Left kidney (tissue), 2 donors: ENCODE measurements around the gene LCAT. TPM values are rescaled to one million over a fixed set of nuclear protein-coding genes. Genes with fewer than 3 reads are reported as not detected.

Experiments
- DNase-seq: peaks from one replicate; pipeline ENCODE4 v3.0.0-alpha.2; 2013
- polyA plus RNA-seq: library from polyadenylated mRNA; unstranded; fragments of 120-200 nt; gene quantifications from one replicate; pipeline ENCODE4 v1.2.1, GENCODE V29; 2013; ENCODE audit not compliant: insufficient read length

Gene LCAT
- polyA plus RNA-seq, 1 donor = 21.9 TPM

DNA sequence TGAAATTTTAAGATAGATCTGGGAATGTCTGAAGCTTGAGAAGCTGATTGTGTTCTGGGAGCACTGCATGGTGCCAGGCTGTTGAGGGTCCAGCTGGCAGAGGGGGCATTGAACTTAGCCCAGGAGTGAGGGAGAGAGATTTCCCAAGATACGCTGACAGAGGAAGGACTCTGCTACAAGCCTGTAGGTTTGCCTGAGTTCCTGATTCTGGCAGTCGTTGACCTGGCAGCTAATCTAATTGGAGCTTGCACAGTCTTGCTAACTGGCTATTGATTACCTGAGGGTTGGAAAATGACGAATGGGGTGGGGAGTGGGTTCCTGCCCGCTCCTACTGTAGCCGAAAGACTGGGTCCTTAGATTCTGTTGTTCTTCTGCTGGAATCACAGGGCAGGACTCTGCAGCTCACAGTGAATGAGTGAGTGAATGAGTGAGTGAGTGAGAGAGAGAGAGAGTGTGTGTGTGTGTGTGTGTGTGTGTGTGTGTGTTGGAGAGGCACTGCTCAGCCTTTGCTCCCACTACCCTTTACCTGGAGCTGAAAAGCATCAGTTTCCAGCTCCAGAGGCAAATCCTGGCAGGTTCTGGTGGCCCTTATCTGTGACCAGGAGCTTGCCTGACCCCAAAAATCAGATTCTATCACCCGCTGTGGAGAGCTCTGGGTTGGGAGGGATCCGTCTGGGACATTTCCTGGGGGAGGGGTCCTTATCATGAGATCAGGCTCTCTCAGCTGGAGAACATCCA lies 29.0 kb downstream of the LCAT start:
- DNase-seq = no peak

DNA sequence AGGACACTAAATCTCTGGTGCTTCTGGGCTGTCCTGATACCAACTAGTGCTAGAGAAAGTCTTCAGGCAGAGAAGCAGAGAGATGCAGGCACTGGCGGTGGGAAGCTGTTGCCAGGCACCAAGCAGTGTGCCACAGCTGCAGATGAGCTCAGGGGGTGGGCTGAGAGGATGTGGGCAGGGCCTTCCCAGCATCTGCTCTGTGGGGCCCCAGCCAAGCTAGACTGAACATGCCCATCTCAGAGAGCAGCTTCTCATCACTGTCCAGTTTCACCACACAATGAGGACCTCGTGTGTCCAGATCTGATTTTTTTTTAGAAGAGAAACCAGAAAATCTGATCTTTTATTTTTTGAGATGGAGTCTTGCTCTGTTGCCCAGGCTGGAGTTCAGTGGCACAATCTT lies 33.8 kb downstream of the LCAT start:
- DNase-seq = no peak

DNA sequence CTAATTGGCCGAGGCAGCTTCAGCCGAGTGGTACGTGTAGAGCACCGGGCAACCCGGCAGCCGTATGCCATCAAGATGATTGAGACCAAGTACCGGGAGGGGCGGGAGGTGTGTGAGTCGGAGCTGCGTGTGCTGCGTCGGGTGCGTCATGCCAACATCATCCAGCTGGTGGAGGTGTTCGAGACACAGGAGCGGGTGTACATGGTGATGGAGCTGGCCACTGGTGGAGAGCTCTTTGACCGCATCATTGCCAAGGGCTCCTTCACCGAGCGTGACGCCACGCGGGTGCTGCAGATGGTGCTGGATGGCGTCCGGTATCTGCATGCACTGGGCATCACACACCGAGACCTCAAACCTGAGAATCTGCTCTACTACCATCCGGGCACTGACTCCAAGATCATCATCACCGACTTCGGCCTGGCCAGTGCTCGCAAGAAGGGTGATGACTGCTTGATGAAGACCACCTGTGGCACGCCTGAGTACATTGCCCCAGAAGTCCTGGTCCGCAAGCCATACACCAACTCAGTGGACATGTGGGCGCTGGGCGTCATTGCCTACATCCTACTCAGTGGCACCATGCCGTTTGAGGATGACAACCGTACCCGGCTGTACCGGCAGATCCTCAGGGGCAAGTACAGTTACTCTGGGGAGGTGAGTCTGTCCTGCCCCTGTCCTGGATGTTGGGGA lies 34.7 kb downstream of the LCAT start:
- no peak for DNase-seq

DNA sequence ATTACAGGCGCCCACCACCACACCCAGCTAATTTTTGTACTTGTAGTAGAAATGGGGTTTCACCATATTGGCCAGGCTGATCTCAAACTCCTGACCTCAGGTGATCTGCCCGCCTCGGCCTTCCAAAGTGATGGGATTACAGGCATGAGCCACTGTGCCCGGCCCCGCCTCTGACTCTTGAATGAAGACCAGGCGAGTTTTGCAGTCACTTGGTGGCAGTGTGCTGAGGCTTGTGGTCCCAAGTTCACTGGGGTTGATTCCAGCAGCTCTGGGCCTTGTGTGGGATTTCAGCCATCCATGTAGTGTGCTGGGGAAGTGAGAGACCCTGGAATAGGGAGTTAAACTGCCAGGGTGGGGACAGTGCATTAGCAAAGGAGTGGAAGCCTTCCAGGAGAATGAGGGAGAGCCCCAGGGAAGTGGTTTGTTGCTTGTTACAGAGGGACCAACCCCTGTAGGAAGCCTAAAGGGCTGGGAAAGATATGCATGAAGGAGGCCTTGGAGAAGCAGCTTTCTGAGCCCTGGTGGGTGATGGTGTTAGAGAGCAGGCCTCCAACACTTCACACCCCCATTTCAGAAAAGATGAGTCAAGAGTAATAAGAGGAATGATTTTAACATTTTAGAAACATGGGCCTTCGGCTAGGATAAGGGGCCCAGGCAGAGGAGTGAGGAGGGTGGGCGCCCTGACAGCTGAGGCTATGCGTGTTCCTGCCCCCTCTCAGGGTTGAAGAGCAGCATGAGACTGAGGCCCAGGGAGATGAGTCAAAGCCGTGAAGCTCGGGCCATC lies 36.3 kb downstream of the LCAT start:
- no peak for DNase-seq

DNA sequence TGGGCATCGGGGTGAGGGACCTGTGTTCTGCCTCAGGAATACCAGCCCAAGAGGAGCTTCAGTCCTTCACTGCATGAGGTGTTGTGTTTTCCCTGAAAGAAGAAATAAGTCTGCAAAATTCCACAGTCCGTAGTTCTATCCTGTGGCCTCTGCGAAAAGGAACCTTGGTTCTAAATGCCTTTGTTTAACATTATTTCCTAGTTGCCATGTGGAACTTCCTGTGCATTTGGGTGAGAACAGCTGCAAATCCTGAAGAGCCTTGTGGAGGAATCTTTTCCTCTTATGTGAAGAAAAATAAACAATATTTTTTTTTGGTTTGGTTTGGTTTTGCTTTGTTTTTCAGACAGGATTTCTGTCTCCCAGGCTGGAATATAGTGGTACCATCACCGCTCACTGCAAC lies 41.1 kb downstream of the LCAT start:
- no peak for DNase-seq

DNA sequence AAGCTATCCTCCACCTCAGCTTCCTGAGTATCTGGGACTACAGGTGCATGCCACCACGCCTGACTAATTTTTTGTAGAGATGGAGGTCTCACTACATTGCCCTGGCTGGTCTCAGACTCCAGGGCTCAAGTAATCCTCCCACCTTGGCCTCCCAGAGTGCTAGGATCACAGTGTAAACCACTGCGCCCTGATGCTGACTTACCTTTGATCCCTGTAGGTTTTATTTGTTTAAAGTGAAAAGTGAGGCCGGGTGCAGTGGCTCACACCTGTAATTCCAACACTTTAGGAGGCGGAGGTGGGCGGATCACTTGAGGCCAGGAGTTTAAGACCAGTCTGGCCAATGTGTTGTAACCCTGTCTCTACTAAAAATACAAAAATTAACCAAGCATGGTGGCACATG lies 42.2 kb downstream of the LCAT start:
- no peak for DNase-seq

DNA sequence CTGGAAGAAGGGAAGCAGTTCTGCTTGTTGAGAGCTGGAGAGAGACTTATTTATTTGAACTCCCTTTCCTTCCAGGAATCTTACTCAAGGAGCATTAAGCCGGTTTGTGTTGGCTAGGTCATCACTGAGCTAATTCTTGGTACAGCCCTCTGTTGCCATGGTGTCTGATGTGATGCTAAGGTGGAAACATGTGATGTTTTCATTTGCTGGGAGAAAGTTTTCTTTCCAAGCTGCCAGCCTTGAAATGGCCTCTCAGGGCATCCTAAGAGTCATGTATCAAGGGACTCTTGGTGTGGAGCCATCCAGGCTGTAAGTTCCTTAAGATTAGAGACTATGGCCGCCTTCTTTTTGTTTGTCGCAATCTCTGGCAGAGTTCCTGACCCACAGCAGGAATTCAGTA lies 46.7 kb downstream of the LCAT start:
- DNase-seq = no peak

DNA sequence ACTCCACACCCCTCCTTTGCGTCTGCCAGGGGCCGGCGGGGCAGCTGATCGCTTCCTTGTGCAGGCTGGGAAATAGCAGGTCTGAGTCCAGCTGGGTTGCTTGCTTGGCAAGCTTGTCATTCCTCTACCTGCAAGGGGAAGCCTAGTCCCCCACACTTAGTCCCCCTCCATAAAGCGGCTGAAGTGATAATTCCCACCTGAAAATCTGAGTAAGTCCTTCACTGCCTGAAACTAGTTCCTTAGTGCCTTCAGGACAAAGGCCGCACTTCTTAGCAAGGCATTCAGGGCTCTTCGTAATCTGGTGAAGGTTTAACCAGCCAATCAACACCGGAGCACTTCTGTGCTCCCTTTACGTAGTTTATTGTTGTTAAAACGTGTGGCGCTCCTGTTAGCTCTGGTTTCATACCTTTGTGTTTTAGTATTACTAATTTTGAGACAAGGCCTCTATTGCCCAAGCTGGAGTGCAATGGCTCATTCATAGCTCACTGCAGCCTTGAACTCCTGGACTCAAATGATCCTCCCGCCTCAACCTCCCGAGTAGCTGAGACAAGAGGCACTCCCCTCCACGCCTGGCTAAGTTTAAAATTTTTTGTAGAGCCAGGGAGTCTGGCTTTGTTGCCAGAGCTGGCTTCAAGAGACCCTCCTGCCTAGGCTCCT lies 50.0 kb downstream of the LCAT start:
- no peak for DNase-seq

DNA sequence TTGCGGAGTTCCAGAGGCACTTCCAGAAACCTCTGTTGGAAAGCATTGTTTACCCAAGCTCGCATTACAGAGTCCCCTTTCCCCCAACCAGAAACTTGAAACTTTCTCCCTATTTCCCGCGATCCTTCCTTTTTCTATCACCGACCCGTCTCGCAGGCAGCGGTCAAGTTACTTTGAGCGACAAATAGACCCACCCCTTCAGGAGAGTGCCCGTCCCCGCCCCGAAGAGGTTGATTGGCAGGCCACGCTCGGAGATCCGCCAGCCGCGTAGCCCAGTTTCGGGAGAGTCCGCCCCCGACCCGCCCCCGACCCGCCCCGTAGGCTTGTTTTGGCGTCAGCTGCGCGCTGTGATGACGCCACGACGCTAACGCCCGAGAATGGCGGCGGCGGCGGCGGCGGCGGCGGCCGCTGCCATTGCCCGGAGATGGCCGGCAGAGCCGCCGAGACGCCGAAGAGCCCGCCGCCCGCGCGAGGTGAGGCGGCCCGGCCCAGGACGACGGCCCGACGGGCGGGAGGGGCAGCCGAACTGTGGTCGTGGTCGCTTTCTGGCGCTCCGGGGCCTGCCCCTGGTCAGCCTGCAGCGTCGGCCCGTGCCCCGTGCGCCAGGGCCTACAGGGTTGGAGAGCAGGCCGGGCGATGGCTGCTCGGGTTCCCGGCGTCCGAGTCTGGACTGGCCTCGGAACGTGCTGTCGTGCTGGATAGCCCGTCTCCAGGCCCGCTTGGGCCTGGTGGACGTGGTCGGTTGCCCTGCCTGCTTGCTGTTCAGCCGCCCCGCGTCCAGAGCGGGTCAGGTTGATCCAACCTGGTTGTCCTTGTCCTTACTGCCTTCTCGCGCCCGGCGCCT lies 50.8 kb downstream of the LCAT start, which contains the start of gene PSKH1:
Gene PSKH1, plus strand, starts transcription at position 356 of the 844 bp plus-strand sequence. CDS start 15,496 bp downstream, outside the sequence.
- DNase-seq = peak; percentile 94

DNA sequence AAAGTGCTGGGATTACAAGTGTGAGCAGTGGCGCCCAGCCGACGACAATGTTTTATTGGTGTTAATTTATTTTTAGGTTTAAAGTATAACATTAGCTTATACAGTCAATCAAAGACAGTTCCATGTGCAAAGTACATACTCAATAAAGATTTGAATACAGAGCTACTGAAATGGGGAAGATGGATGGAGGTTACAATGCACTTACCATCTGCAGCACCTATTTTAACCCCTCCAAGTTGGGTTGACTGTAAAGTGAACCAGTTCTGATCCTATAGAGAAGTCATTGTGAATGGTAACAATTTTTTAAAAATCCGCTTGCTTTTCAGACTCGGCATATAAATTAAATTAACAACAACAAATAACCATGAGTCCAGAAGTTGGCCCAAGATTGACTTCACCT lies 51.5 kb downstream of the LCAT start:
- DNase-seq = no peak

Other genes with a start within 250 kb of the LCAT start
- gene GFOD2, start 224.8 kb downstream of the LCAT start, polyA plus RNA-seq = 19.7 TPM
- gene RANBP10, start 137.6 kb downstream of the LCAT start, polyA plus RNA-seq = 29.3 TPM
- 7.8 TPM for gene TSNAXIP1, start 137.2 kb downstream of the LCAT start, polyA plus RNA-seq
- 26.1 TPM for gene THAP11, start 101.8 kb downstream of the LCAT start, polyA plus RNA-seq
- 128 TPM for gene NUTF2, start 97.2 kb downstream of the LCAT start, polyA plus RNA-seq
- 51.7 TPM for gene CENPT, start 96.4 kb downstream of the LCAT start, polyA plus RNA-seq
- 92.2 TPM for gene EDC4, start 71.1 kb downstream of the LCAT start, polyA plus RNA-seq
- gene NRN1L, start 59.2 kb downstream of the LCAT start, polyA plus RNA-seq = not detected
- gene PSKH1, start 50.9 kb downstream of the LCAT start, polyA plus RNA-seq = 33.7 TPM
- 8.0 TPM for gene CTRL, start 12.3 kb downstream of the LCAT start, polyA plus RNA-seq
- 17.3 TPM for gene PSMB10, start 7.3 kb downstream of the LCAT start, polyA plus RNA-seq
- 39.1 TPM for gene SLC12A4, start 24.5 kb upstream of the LCAT start, polyA plus RNA-seq
- gene DPEP3, start 36.4 kb upstream of the LCAT start, polyA plus RNA-seq = 0.08 TPM
- gene DPEP2, start 55.4 kb upstream of the LCAT start, polyA plus RNA-seq = 1.2 TPM
- gene DPEP2NB, start 71.8 kb upstream of the LCAT start, polyA plus RNA-seq = not detected
- 8.8 TPM for gene DDX28, start 79.1 kb upstream of the LCAT start, polyA plus RNA-seq
- 15.7 TPM for gene DUS2, start 79.2 kb upstream of the LCAT start, polyA plus RNA-seq
- gene NFATC3, start 141.2 kb upstream of the LCAT start, polyA plus RNA-seq = 38.0 TPM